A549 (cell line): Measurements from ENCODE around the gene MCM8.

Experiments used
- CTCF ChIP-seq: fragments of >200 bp; sonication (Bioruptor Twin); formaldehyde crosslinking; IDR thresholded peaks from 3 replicates; pipeline ENCODE4 v1.5.1; 2016
- MAFK ChIP-seq: fragments of 450-650 bp; IDR thresholded peaks from 2 replicates; pipeline ENCODE4 v1.6.1; 2014; ENCODE audit not compliant: partially characterized antibody

- TF ChIP-seq MAFK (no peak), CTCF (peak; percentile 72)
Observed at GRCh38 chr20:5933802-5934436, 16.5 kb upstream of the MCM8 start.
